Nucleus accumbens (tissue), 56 donors: ENCODE data around the gene TUBA4A.
"Not testable (repeated sequence)": the region's sequence is repeated elsewhere in the genome, so short reads cannot be mapped to it uniquely, and the experiment has no call there.

ENCODE experiments used
- DNase-seq, 56 donors: peaks; one replicate each; lab custom pipeline; 2025; lab: John Stamatoyannopoulos, UW

TUBA4A gene

GRCh38 chr2:219287580-219288265, 34.0 kb upstream of the TUBA4A start:
- DNase-seq, result no peak

DNA sequence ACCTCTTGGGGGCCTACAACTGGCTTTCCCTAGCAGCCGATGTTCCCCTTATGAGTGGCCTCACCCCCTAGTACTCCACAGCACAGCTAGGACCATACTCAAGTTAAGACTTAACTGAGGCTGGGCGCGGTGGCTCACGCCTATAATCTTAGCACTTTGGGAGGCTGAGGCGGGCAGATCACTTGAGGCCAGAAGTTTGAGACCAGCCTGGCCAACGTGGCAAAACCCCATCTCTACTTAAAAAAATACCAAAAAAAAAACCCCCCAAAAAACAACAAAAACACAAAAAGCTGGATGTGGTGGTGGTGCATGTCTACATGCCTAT, 33.4 kb upstream of the TUBA4A start:
- not testable (repeated sequence) for DNase-seq

GRCh38 chr2:219286436-219287115, 32.9 kb upstream of the TUBA4A start:
- DNase-seq, result peak in 34 of 56 donors; percentile 11 to 72 (median 50)

DNA sequence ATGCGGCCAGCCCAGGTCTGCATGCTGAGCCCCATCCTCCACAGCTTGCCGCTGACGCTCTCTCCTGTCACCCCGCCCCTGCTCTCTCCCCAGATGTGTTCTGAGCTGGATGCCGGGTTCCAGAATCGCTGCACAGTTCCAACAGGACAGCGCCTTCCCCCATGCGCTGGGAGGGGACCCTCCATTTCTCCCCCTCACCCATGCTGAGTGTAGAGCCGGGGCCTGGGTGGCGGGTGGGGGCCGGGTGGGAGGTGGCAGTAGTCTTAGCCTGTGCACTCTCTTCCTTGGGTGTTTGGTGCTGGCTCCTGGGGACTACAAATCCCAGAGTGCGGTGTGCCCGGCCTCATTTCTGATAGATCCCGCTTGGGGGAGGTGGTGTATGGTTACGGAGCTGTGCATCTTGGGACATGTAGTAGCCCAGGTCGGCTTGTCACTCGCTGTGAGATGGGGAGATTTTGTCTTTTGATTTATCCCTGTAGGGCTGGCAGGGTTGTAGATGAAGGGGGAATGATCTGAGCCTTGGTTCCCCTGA, 32.2 kb upstream of the TUBA4A start:
- peak in 43 of 56 donors; percentile 25 to 85 (median 63) for DNase-seq

DNA sequence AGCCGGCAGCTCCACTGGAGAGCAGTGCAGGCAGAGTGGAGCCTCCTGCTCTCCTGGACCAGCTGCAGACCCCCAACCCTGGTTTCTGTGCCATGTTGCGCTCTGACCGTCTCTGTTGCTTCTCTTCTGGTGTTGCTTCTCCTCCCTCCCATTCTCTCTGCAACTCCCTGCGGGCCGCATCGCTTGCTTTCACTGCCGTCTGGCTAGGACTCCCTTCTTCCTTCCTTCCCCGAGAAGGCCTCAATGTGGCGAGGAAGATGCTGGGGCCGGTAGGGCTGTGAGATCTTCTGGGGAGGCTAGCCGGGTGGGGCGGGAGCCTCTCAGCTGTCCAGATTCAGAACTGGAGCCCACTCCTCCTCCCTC, 31.6 kb upstream of the TUBA4A start:
- no peak for DNase-seq

DNA sequence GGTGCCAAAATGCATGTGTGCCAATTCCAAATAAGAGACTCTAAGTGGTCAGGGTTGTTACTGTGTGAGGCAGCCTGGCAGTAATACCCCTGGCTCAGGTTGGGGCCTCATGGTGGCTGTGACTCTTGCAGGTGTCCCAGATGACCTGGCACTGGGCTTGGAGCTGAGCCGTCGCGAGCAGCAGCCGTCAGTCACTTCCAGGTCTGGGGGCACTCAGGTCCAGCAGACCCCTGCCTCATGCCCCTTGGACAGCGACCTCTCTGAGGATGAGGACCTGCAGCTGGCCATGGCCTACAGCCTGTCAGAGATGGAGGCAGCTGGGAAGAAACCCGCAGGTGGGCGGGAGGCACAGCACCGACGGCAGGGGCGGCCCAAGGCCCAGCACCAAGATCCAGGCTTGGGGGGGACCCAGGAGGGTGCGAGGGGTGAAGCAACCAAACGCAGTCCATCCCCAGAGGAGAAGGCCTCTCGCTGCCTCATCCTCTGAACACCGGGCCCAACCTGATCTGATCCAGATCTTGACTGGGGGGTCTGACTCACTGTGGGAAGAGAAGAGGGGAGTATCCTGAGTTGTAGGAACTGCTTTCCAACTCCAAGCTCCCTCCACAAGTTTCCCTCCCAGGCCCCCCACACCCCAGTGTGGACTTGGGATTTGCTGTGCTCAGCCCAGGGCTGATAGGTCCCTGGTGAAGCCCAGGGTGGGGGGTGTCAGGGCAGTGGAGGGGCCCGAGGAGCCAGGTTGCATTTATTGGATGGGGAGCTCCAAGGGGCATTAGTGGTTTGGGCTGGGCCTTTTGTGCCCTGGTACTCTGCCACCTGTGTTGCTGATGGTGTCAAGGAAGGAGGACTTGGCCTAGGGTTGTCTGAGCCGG, 31.0 kb upstream of the TUBA4A start:
- DNase-seq, result no peak

DNA sequence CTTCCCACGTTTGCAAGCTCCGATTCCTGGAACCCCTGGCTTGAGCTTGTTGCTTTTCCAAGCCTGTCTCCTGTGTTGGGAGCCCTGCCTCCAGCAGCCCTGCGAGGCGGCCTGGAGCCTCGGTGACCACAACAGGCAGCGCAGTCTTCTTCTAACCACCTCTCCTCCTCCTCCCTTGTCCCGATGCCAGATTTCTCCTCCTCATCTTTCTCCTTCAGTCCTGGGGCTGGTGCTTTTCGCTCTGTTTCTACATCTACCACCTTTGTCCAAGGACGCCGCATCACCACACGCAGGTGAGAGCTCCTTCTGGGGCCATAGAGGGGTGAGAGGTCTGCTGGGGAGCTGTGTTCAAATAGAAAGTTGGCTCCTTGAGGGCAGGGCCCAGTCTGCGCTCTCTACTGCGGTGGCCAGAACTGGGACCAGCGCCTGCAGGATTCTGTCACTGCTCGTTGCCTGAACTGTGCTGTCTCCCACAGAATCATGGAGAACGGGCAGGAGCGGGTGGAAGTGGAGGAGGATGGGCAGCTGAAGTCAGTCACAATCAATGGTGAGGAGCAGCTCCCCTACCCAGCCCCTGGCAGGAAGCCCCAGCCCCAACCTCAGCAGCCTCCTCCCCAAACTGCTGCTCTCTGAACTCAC, 29.3 kb upstream of the TUBA4A start:
- peak in 5 of 56 donors; percentile 14 to 51 (median 36) for DNase-seq

- DNase-seq, result peak in 27 of 56 donors; percentile 4 to 80 (median 50)
Observed at GRCh38 chr2:219282375-219282774, 28.7 kb upstream of the TUBA4A start.

- peak in 2 of 56 donors; percentile 23 to 50 for DNase-seq
Observed at GRCh38 chr2:219281588-219281987, 27.9 kb upstream of the TUBA4A start.

GRCh38 chr2:219280651-219281050, 26.9 kb upstream of the TUBA4A start:
- DNase-seq, result peak in 4 of 56 donors; percentile 8 to 23 (median 14)

DNA sequence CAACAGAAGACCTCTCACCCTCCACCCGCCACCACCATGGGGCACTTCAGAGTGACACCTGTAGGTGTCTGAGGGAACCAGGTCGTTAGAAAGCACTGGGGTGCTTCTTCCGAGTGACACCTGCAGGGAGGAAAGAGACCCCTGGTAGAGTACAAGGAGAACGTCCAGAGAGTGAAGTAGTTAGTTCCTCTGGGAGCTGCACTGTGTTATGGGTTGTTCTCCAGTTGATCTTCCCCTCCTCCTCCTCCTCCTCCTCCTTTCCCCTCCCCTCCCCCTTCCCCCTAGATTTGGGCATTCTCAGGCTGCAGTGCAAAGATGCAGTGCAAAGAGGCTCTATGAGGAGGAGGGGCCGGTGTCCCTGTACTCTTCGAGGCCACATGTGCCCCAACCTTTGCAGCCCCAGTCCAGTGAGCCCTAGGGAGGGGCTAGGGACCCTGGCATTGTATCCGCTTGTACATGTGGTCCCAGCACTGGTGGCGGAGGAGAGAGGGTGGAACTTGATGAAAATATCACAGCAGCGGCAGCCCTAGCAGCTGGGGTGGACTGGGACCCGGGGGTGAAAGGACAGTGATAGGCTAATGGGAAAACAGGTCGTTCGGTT, 26.3 kb upstream of the TUBA4A start:
- DNase-seq, result peak in 1 of 56 donors; percentile 59

DNA sequence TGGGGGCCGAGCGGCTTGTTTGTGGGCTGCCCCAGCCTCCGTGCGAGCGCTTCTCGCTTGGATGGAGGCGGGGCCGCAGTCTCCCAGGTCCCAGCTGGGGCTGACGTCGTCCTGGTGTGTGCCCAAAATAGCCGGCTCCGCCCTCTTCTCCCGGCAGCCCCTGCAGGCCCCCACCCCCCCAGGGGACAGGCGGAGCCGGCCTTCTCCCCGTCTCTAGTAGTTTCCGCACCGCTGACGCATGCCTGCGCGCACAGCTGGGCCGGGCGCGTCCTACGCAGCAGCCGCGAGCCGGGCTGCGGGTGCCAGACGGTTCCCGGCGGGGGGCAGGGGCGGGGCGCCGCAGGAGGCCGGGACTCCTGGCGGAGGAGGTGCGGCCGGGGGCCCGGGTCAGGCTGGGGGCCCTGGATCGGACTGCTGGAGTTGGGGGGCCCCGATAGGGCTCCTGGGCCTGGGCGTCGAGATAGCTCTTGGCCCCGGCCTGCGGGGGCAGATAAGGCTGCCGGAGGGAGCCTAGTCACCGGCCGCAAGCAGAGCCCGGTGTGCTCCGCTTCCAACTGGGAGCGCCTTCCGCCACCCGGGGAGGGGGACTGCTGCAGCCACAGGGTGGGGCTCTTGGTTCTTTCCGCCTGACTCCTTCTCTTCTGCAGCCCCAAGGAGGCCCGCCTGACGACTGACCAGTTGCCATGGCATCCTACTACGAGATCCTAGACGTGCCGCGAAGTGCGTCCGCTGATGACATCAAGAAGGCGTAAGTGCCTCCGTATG, 25.6 kb upstream of the TUBA4A start, which contains the start of gene DNAJB2:
Gene DNAJB2, plus strand, starts transcription at position 216 of the 765 bp plus-strand sequence. Its CDS starts 468 bp downstream, at position 684.
- peak; percentile 87 to 99 (median 98) for DNase-seq

- DNase-seq, result no peak
Observed at GRCh38 chr2:219278655-219279150, 25.0 kb upstream of the TUBA4A start.

DNA sequence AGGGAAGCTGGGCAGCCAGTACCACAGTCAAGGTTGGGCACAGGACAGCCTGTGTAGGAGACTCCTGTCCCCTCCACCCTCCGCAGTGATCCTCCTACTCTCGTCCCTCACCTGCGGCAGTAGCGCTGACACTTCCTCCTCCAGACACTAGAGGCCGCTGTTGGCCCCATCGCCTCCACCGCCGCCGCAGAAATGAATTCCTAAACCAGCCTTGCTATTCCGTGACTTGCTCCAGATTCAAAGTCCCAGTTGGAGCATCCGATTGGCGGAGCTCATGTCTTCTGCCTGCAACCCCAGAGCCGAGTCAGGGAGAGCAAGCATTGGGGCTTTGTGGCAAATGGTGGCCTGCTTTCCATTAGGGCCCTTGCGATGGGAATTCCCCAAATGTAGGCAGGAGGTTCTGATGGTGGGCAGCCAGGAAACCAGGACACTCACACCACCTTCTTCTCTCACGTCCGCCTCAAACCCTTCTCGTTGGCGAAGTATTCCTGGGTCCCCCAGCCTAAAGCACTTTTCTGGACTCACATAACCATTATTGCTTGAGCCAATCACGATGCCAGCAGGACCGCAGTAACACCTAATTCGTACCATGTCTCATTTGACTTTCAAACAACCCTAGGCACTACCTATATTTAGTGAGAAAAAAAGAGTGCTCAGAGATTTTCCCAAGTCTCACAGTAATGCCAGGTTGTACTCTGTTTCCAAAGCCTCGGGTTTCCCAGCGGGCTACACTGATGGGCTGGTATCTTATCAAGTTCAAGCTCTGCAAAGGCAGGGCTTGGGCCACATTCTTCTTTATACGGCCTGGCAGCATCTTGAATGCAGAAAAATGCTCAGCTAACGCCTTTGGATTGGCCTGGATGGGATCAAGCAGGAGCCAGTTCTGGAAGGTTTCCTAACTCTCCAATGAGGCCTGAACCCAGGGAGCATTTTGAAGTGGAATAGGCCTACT, 24.3 kb upstream of the TUBA4A start:
- DNase-seq, result peak in 52 of 56 donors; percentile 34 to 92 (median 76)

DNA sequence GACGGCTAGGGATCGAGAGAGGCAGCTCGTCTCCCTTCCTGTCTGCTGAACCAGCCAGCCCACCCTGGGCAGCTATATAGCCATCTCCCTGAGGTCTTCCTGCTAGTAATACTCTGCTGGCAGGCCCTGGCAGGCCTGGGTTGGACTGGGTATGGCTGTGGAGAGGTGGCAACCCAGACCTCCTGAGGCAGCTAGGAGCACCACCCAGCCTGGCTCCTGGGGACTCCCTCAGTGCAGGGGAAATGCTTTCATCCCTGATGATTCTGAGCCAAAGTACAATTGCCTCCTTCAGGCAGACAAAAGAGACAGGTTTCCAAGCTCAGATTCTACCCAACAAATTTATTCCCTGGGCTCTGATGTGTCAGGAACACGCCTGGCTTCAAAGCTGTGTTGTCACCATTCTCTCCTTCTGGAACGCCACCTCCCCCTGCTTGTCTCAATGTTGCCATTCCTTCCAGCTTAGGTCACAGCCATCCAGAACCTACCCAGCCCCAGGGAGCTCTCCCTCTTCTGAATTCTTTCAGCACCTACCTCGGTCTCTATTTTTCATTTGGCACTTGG, 20.7 kb upstream of the TUBA4A start:
- DNase-seq, result peak in 4 of 56 donors; percentile 12 to 44 (median 30)

- DNase-seq, result no peak
Observed at GRCh38 chr2:219273937-219274336, 20.2 kb upstream of the TUBA4A start.

DNA sequence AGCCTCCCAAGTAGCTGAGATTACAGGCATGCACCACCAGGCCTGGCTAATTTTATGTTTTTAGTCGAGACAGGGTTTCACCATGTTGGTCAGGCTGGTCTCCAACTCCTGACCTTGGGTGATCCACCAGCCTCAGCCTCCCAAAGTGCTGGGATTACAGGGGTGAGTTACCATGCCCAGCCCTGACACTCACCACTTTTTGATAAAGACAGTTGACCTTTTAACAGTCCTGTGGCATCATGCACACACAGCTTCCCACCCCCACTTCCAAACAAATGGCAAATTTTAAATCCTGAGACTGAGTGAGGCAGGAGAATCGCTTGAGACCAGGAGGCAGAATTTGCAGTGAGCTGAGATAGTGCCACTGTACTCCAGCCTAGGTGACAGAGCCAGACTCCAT, 19.3 kb upstream of the TUBA4A start:
- DNase-seq, result no peak
